Transverse colon (tissue), 4 donors: Measurements from ENCODE around the gene VAV2. TPM values are rescaled to one million over a fixed set of nuclear protein-coding genes. Genes with fewer than 3 reads are reported as not detected.

ENCODE experiments used
- DNase-seq: peaks from one replicate; pipeline ENCODE4 v3.0.0-alpha.2; 2019
- H3K27ac ChIP-seq, 4 donors: fragments of 200-600 bp; sonication (generic); 2 replicates each; pipeline ENCODE4 v1.5.1; 2016 to 2018; ENCODE audit warnings: inconsistent platforms in 4 of 4
- H3K27me3 ChIP-seq: fragments of 200-600 bp; sonication (generic); 2 replicates; pipeline ENCODE4 v1.5.1; 2017; ENCODE audit warnings: inconsistent platforms
- H3K36me3 ChIP-seq, 4 donors: fragments of 200-600 bp; sonication (generic); 2 replicates each; pipeline ENCODE4 v1.5.1; 2017 to 2019; ENCODE audit warnings: inconsistent platforms in 4 of 4
- H3K4me1 ChIP-seq, 4 donors: fragments of 200-600 bp; sonication (generic); 2 replicates each; pipeline ENCODE4 v1.5.1; 2017 to 2020; ENCODE audit warnings: inconsistent platforms in 4 of 4
- H3K4me3 ChIP-seq, 4 donors: fragments of 200-600 bp; sonication (generic); 1 replicate in 1 of 4; 2 replicates in 3 of 4; pipeline versions ENCODE4 v1.5.1 to v1.6.1; 2017 to 2019; ENCODE audit warnings: inconsistent platforms in 4 of 4
- H3K9me3 ChIP-seq, 2 donors: fragments of 200-600 bp; sonication (generic); 2 replicates each; pipeline ENCODE4 v1.5.1; 2017 to 2019; ENCODE audit warnings: inconsistent platforms in 2 of 2
- CTCF ChIP-seq, 5 experiments: fragments of 200-600 bp in 3 of 5; fragments of 450-650 bp in 2 of 5; sonication (generic) in 3 of 5; IDR thresholded peaks; 1 replicate in 2 of 5; 2 replicates in 3 of 5; pipeline ENCODE4 v1.5.1; 2016 to 2017; ENCODE audit warnings: antibody characterized with exemption in 5 of 5, inconsistent platforms in 3 of 5, mild to moderate bottlenecking in 2 of 5, moderate library complexity in 1 of 5
- EP300 ChIP-seq: sonication (generic); formaldehyde crosslinking; IDR thresholded peaks from one replicate; pipeline ENCODE4 v1.6.1; 2017; ENCODE audit warnings: antibody characterized with exemption, low read depth
- POLR2A ChIP-seq: fragments of 450-650 bp; IDR thresholded peaks from one replicate; pipeline ENCODE4 v1.6.1; 2016; ENCODE audit warnings: antibody characterized with exemption, mild to moderate bottlenecking, moderate library complexity
- POLR2AphosphoS5 ChIP-seq, 3 donors: sonication (generic); formaldehyde crosslinking; IDR thresholded peaks; one replicate each; pipeline ENCODE4 v1.6.1; 2016; ENCODE audit warnings: antibody characterized with exemption in 3 of 3
- WGBS, 2 donors: methylation state at CpG; one replicate each; pipeline ENCODE4 v1.1.5; 2018; ENCODE audit warnings: low coverage in 1 of 2; 5-methylcytosine and 5-hydroxymethylcytosine counted together
- in situ Hi-C, 4 donors: fragments of 200-750 bp; cut with MboI; loops; one replicate each; pipeline versions ENCODE4 v1.15.0 to v1.15.1; 2017; ENCODE audit warnings: low sequenced_read_pairs in 3 of 4, low pct_ligation_motif_present in 1 of 4, low pct_unique_long_range_greater_than_20kb in 1 of 4
- intact Hi-C: fragments of 100-400 bp; cut with DNase I; formaldehyde crosslinking; loops from one replicate; pipeline ENCODE4 v1.15.1; 2023; ENCODE audit warnings: low total_unique reads
- total RNA-seq, 4 donors: library from RNA; depleted of rRNA; stranded (reverse); fragments of >200 nt; gene quantifications; one replicate each; pipeline ENCODE4 v1.1.0, GENCODE V29; 2016

VAV2 gene
- total RNA-seq, 4 donors from 2014 or later, result 8.2 to 52.4 (median 24.5) TPM

GRCh38 chr9:134010310-134011173 is 18.4 kb upstream of the VAV2 start:
- WGBS, 2 donors, result 80 to 86% methylated on average over 3 to 20 of the region's 20 CpGs
- Histone ChIP-seq H3K9me3 (peaks cover 0 to 4% of the 10 kb centered on the region in 2 donors), H3K4me1 (no peaks in the 10 kb centered on the region), H3K4me3 (no peak overlapping the region), H3K27ac (no peak overlapping the region), H3K27me3 (no peaks in the 10 kb centered on the region), H3K36me3 (no peaks in the 10 kb centered on the region)
- intact Hi-C loops, result no loop called here
- TF ChIP-seq EP300 (no peak), CTCF (IDR thresholded peaks at IDR 0.05) (no peak), POLR2AphosphoS5 (IDR thresholded peaks at IDR 0.05) (no peak), POLR2A (no peak)
- in situ Hi-C loops, result no loop called here
- DNase-seq, result no peak

- Histone ChIP-seq H3K36me3 (no peaks in the 10 kb centered on the region), H3K27me3 (no peaks in the 10 kb centered on the region), H3K4me3 (no peak overlapping the region), H3K4me1 (no peaks in the 10 kb centered on the region), H3K27ac (no peak overlapping the region), H3K9me3 (no peaks in the 10 kb centered on the region)
- TF ChIP-seq CTCF (IDR thresholded peaks at IDR 0.05) (no peak), EP300 (no peak), POLR2A (no peak), POLR2AphosphoS5 (IDR thresholded peaks at IDR 0.05) (no peak)
- no peak for DNase-seq
- in situ Hi-C loops, result loop anchor here in 1 of 4 donors (10.0 kb wide), 1 partner anchor 203 kb away; no protein-coding TSS in a partner anchor
- intact Hi-C loops, result no loop called here
- WGBS, 2 donors, result 80 to 81% methylated on average over 3 to 9 of the region's 9 CpGs
Observed at GRCh38 chr9:134007571-134007970, 15.4 kb upstream of the VAV2 start.

GRCh38 chr9:134007150-134007549 is 15.0 kb upstream of the VAV2 start:
- Histone ChIP-seq H3K4me1 (no peaks in the 10 kb centered on the region), H3K9me3 (no peaks in the 10 kb centered on the region), H3K27me3 (no peaks in the 10 kb centered on the region), H3K4me3 (no peak overlapping the region), H3K36me3 (no peaks in the 10 kb centered on the region), H3K27ac (no peak overlapping the region)
- WGBS, 2 donors, result 47 to 75% methylated on average over 5 to 6 of the region's 6 CpGs
- in situ Hi-C loops, result loop anchor here in 1 of 4 donors (10.0 kb wide), 1 partner anchor 202 kb away; no protein-coding TSS in a partner anchor
- DNase-seq, result no peak
- intact Hi-C loops, result no loop called here
- TF ChIP-seq POLR2AphosphoS5 (IDR thresholded peaks at IDR 0.05) (no peak), POLR2A (no peak), CTCF (IDR thresholded peaks at IDR 0.05) (no peak), EP300 (no peak)

- TF ChIP-seq CTCF (IDR thresholded peaks at IDR 0.05) (no peak), POLR2AphosphoS5 (IDR thresholded peaks at IDR 0.05) (no peak), EP300 (no peak), POLR2A (no peak)
- Histone ChIP-seq H3K4me3 (no peak overlapping the region), H3K4me1 (no peaks in the 10 kb centered on the region), H3K27ac (no peak overlapping the region), H3K9me3 (no peaks in the 10 kb centered on the region), H3K27me3 (no peaks in the 10 kb centered on the region), H3K36me3 (no peaks in the 10 kb centered on the region)
- in situ Hi-C loops, result loop anchor here in 1 of 4 donors (10.0 kb wide), 1 partner anchor 201 kb away; no protein-coding TSS in a partner anchor
- no peak for DNase-seq
- WGBS, 2 donors, result 88% methylated on average over 8 of the region's 8 CpGs; no CpG with 5 or more reads in 1 of the 2 donors
- intact Hi-C loops, result no loop called here
Observed at GRCh38 chr9:134005381-134005780, 13.3 kb upstream of the VAV2 start.
